ENCODE measurements around the gene PTPRK.
"Not testable (repeated sequence)": the region's sequence is repeated elsewhere in the genome, so short reads cannot be mapped to it uniquely, and the experiment has no call there.

Gene PTPRK

GRCh38 chr6:128491610-128492206, 28.7 kb downstream of the PTPRK start:
- no peak for DNase-seq
- TF ChIP-seq GATA1 (IDR thresholded peaks at IDR 0.05; ENCODE audit: low read depth, low read length) (no peak), POLR2A (IDR thresholded peaks at IDR 0.05; ENCODE audit: low read length) (no peak)

- TF ChIP-seq POLR2A (IDR thresholded peaks at IDR 0.05; ENCODE audit: low read length) (no peak), GATA1 (IDR thresholded peaks at IDR 0.05; ENCODE audit: low read depth, low read length) (no peak)
- DNase-seq: no peak
Observed at GRCh38 chr6:128491100-128491581, 29.3 kb downstream of the PTPRK start.

- DNase-seq: no peak
- TF ChIP-seq GATA1 (IDR thresholded peaks at IDR 0.05; ENCODE audit: low read depth, low read length) (no peak), POLR2A (IDR thresholded peaks at IDR 0.05; ENCODE audit: low read length) (no peak)
Observed at GRCh38 chr6:128487746-128488145, 32.7 kb downstream of the PTPRK start.

- no peak for TF ChIP-seq POLR2A (IDR thresholded peaks at IDR 0.05; ENCODE audit: low read length)
- no peak for TF ChIP-seq GATA1 (IDR thresholded peaks at IDR 0.05; ENCODE audit: low read depth, low read length)
- DNase-seq: no peak
Observed at GRCh38 chr6:128487055-128487454, 33.3 kb downstream of the PTPRK start.

- not testable (repeated sequence) for DNase-seq
Observed at GRCh38 chr6:128486580-128486979, 33.8 kb downstream of the PTPRK start.

GRCh38 chr6:128483472-128484135, 36.8 kb downstream of the PTPRK start:
- no peak for DNase-seq
- TF ChIP-seq GATA1 (IDR thresholded peaks at IDR 0.05; ENCODE audit: low read depth, low read length) (no peak), POLR2A (IDR thresholded peaks at IDR 0.05; ENCODE audit: low read length) (no peak)

- no peak for DNase-seq
- TF ChIP-seq GATA1 (IDR thresholded peaks at IDR 0.05; ENCODE audit: low read depth, low read length) (no peak), POLR2A (IDR thresholded peaks at IDR 0.05; ENCODE audit: low read length) (no peak)
Observed at GRCh38 chr6:128482642-128483041, 37.8 kb downstream of the PTPRK start.

- TF ChIP-seq GATA1 (IDR thresholded peaks at IDR 0.05; ENCODE audit: low read depth, low read length) (no peak), POLR2A (IDR thresholded peaks at IDR 0.05; ENCODE audit: low read length) (no peak)
Observed at GRCh38 chr6:128479991-128480390, 40.4 kb downstream of the PTPRK start.

GRCh38 chr6:128479048-128479666, 41.2 kb downstream of the PTPRK start:
- DNase-seq: no peak
- TF ChIP-seq POLR2A (IDR thresholded peaks at IDR 0.05; ENCODE audit: low read length): no peak

More at GRCh38 chr6:128479991-128480390, 40.4 kb downstream of the PTPRK start:
- no peak for DNase-seq

- no peak for DNase-seq
- no peak for TF ChIP-seq POLR2A (IDR thresholded peaks at IDR 0.05; ENCODE audit: low read length)
- no peak for TF ChIP-seq GATA1 (IDR thresholded peaks at IDR 0.05; ENCODE audit: low read depth, low read length)
Observed at GRCh38 chr6:128478230-128479047, 42.0 kb downstream of the PTPRK start.

- TF ChIP-seq POLR2A (IDR thresholded peaks at IDR 0.05; ENCODE audit: low read length) (no peak), GATA1 (IDR thresholded peaks at IDR 0.05; ENCODE audit: low read depth, low read length) (no peak)
- DNase-seq: no peak
Observed at GRCh38 chr6:128474933-128475332, 45.5 kb downstream of the PTPRK start.

- no peak for DNase-seq
- no peak for TF ChIP-seq GATA1 (IDR thresholded peaks at IDR 0.05; ENCODE audit: low read depth, low read length)
Observed at GRCh38 chr6:128474481-128474880, 45.9 kb downstream of the PTPRK start.

- no peak for DNase-seq
- TF ChIP-seq POLR2A (IDR thresholded peaks at IDR 0.05; ENCODE audit: low read length): no peak
- no peak for TF ChIP-seq GATA1 (IDR thresholded peaks at IDR 0.05; ENCODE audit: low read depth, low read length)
Observed at GRCh38 chr6:128471907-128472306, 48.5 kb downstream of the PTPRK start.

Measured in erythroblast (primary cell).